H9 (cell line): ENCODE measurements around the gene SSX2B. TPM values are rescaled to one million over a fixed set of nuclear protein-coding genes. Genes with fewer than 3 reads are reported as not detected.
"Not testable (repeated sequence)": the region's sequence is repeated elsewhere in the genome, so short reads cannot be mapped to it uniquely, and the experiment has no call there.

Experiments
- DNase-seq: peaks from one replicate; pipeline ENCODE4 v3.0.0-alpha.2; 2017
- H2AFZ ChIP-seq: one replicate; pipeline ENCODE4 v1.6.1; 2013; ENCODE audit warnings: mild to moderate bottlenecking, low read length, control low read depth, moderate library complexity
- H2AK5ac ChIP-seq: 2 replicates; pipeline ENCODE4 v1.6.1; 2013; ENCODE audit warnings: low read length, control low read depth, mixed read lengths; ENCODE audit not compliant: insufficient read length
- H2BK120ac ChIP-seq: one replicate; pipeline ENCODE4 v1.6.1; 2013; ENCODE audit warnings: low read depth, mild to moderate bottlenecking, low read length, control low read depth, inconsistent platforms; ENCODE audit not compliant: poor library complexity, severe bottlenecking
- H2BK12ac ChIP-seq: 2 replicates; pipeline ENCODE4 v1.6.1; 2013; ENCODE audit warnings: low read length, control low read depth, mixed read lengths, low read depth; ENCODE audit not compliant: insufficient read length
- H2BK15ac ChIP-seq: 2 replicates; pipeline ENCODE4 v1.6.1; 2013; ENCODE audit warnings: low read depth, low read length, control low read depth
- H2BK20ac ChIP-seq: one replicate; pipeline ENCODE4 v1.6.1; 2013; ENCODE audit warnings: low read depth, mild to moderate bottlenecking, low read length, control low read depth, inconsistent platforms; ENCODE audit not compliant: poor library complexity, severe bottlenecking
- H2BK5ac ChIP-seq: 2 replicates; pipeline ENCODE4 v1.6.1; 2013; ENCODE audit warnings: low read length, control low read depth, mixed read lengths; ENCODE audit not compliant: insufficient read length
- H3K14ac ChIP-seq: 2 replicates; pipeline ENCODE4 v1.6.1; 2013; ENCODE audit warnings: low read length, control low read depth; ENCODE audit not compliant: insufficient read depth
- H3K18ac ChIP-seq: 2 replicates; pipeline ENCODE4 v1.6.1; 2013; ENCODE audit warnings: low read depth, mild to moderate bottlenecking, mixed read lengths, low read length, control low read depth; ENCODE audit not compliant: insufficient read length
- H3K23ac ChIP-seq: 2 replicates; pipeline ENCODE4 v1.6.1; 2013; ENCODE audit warnings: low read length, control low read depth, mixed read lengths, low read depth; ENCODE audit not compliant: insufficient read length
- H3K23me2 ChIP-seq: 2 replicates; pipeline ENCODE4 v1.6.1; 2013; ENCODE audit warnings: low read depth, mild to moderate bottlenecking, mixed read lengths, low read length, control low read depth; ENCODE audit not compliant: insufficient read length, poor library complexity, severe bottlenecking
- H3K27ac ChIP-seq: 2 replicates; pipeline ENCODE4 v1.5.1; 2013; ENCODE audit warnings: low read length, control low read depth, mixed read lengths, low read depth; ENCODE audit not compliant: insufficient read length
- H3K27me3 ChIP-seq: 2 replicates; pipeline ENCODE4 v1.6.1; 2013; ENCODE audit warnings: low read length, control low read depth, inconsistent platforms; ENCODE audit not compliant: insufficient read depth
- H3K4ac ChIP-seq: 2 replicates; pipeline ENCODE4 v1.6.1; 2013; ENCODE audit warnings: low read depth, mild to moderate bottlenecking, control low read depth, inconsistent platforms, low read length, moderate library complexity
- H3K4me1 ChIP-seq: 2 replicates; pipeline ENCODE4 v1.6.1; 2013; ENCODE audit warnings: low read length, control low read depth, inconsistent platforms; ENCODE audit not compliant: insufficient read depth
- H3K4me2 ChIP-seq: 2 replicates; pipeline ENCODE4 v1.6.1; 2013; ENCODE audit warnings: low read length, control low read depth, mixed read lengths; ENCODE audit not compliant: insufficient read length, insufficient read depth
- H3K56ac ChIP-seq: 2 replicates; pipeline ENCODE4 v1.6.1; 2013; ENCODE audit warnings: low read depth, mild to moderate bottlenecking, mixed read lengths, low read length, control low read depth; ENCODE audit not compliant: insufficient read length
- H3K79me1 ChIP-seq: 2 replicates; pipeline ENCODE4 v1.6.1; 2013; ENCODE audit warnings: low read depth, mild to moderate bottlenecking, moderate library complexity, low read length, control low read depth, inconsistent platforms; ENCODE audit not compliant: insufficient read depth, poor library complexity, severe bottlenecking
- H3K79me2 ChIP-seq: 2 replicates; pipeline ENCODE4 v1.6.1; 2013; ENCODE audit warnings: low read length, control low read depth, inconsistent platforms; ENCODE audit not compliant: insufficient read depth
- H3K9ac ChIP-seq: 2 replicates; pipeline ENCODE4 v1.6.1; 2013; ENCODE audit warnings: low read length, control low read depth, mixed read lengths; ENCODE audit not compliant: insufficient read length; ENCODE audit errors: extremely low read depth
- H3K9me3 ChIP-seq: one replicate; pipeline ENCODE4 v1.6.1; 2013; ENCODE audit warnings: low read depth, low read length, inconsistent platforms; ENCODE audit not compliant: control insufficient read depth
- H3T11ph ChIP-seq: one replicate; pipeline ENCODE4 v1.6.1; 2013; ENCODE audit warnings: mild to moderate bottlenecking, low read length, control low read depth, inconsistent platforms
- H4K20me1 ChIP-seq: one replicate; pipeline ENCODE4 v1.6.1; 2013; ENCODE audit not compliant: control insufficient read depth, insufficient read length, insufficient read depth
- H4K5ac ChIP-seq: 2 replicates; pipeline ENCODE4 v1.6.1; 2013; ENCODE audit warnings: low read depth, mild to moderate bottlenecking, mixed read lengths, low read length, control low read depth; ENCODE audit not compliant: insufficient read length
- H4K8ac ChIP-seq: replicated peaks from 2 replicates; pipeline ENCODE4 v1.6.1; 2013; ENCODE audit warnings: low read length, control low read depth, mixed read lengths, low read depth; ENCODE audit not compliant: insufficient read length
- H4K91ac ChIP-seq: 2 replicates; pipeline ENCODE4 v1.6.1; 2013; ENCODE audit warnings: low read depth, mild to moderate bottlenecking, moderate library complexity, mixed read lengths, low read length, control low read depth; ENCODE audit not compliant: insufficient read length
- H3K27ac Mint-ChIP-seq, 3 experiments: 2 replicates in 2 of 3; 3 replicates in 1 of 3; pipeline ENCODE4 v1.8.0; 2020 to 2021; ENCODE audit warnings: mixed read lengths in 3 of 3, mild to moderate bottlenecking in 1 of 3, moderate library complexity in 1 of 3
- H3K27me3 Mint-ChIP-seq: 2 replicates; pipeline ENCODE4 v1.8.0; 2021; ENCODE audit warnings: low read depth, mild to moderate bottlenecking, moderate library complexity, mixed read lengths
- H3K36me3 Mint-ChIP-seq, 3 experiments: 2 replicates in 2 of 3; 3 replicates in 1 of 3; pipeline ENCODE4 v1.8.0; 2020 to 2021; ENCODE audit warnings: low read depth in 3 of 3, mixed read lengths in 3 of 3; ENCODE audit not compliant: insufficient read depth in 1 of 3
- H3K4me1 Mint-ChIP-seq, 2 experiments: 2 replicates each; pipeline ENCODE4 v1.8.0; 2020; ENCODE audit warnings: mixed read lengths in 2 of 2
- H3K4me3 Mint-ChIP-seq, 2 experiments: 2 replicates in 1 of 2; 3 replicates in 1 of 2; pipeline ENCODE4 v1.8.0; 2020 to 2021; ENCODE audit warnings: mild to moderate bottlenecking in 2 of 2, mixed read lengths in 2 of 2, moderate library complexity in 1 of 2
- H3K9me3 Mint-ChIP-seq, 2 experiments: 2 replicates in 1 of 2; 3 replicates in 1 of 2; pipeline ENCODE4 v1.8.0; 2020; ENCODE audit warnings: mild to moderate bottlenecking in 2 of 2, mixed read lengths in 2 of 2, moderate library complexity in 1 of 2
- WGBS: extraction: QIAGEN DNeasy Blood & Tissue Kit; methylation state at CpG from one replicate; pipeline ENCODE4 v1.1.7; 2013; ENCODE audit warnings: missing lambda C conversion rate, low lambda C conversion rate, mixed read lengths; ENCODE audit not compliant: insufficient read length; ENCODE audit errors: extremely low coverage; 5-methylcytosine and 5-hydroxymethylcytosine counted together
- total RNA-seq: library from RNA; stranded (reverse); gene quantifications from 2 replicates; pipeline ENCODE4 v1.2.1, GENCODE V29; 2021

The SSX2B gene
- total RNA-seq, 1 experiment from 2014 or later: not detected

DNA sequence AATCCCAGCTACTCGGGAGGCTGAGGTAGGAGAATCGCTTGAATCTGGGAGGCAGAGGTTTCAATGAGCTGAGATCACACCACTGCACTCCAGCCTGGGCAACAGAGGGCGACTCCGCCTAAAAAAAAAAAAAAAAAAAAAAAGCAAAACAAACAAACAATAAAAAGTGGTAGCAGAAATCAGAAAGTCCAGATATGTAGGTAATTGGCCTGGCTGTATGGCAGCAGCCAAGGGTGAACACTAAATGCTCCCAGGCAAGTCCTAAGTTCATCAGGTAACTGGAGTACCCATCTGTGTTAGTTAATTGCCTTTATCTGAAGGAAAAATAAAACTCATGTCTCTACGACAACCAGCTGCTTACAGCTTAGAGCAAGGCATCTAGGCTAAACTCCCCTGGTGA lies 14.9 kb downstream of the SSX2B start:
- not testable (repeated sequence) for H3K27ac ChIP-seq, H4K8ac ChIP-seq
- WGBS: no CpG with 5 or more reads among the region's 5 CpGs

DNA sequence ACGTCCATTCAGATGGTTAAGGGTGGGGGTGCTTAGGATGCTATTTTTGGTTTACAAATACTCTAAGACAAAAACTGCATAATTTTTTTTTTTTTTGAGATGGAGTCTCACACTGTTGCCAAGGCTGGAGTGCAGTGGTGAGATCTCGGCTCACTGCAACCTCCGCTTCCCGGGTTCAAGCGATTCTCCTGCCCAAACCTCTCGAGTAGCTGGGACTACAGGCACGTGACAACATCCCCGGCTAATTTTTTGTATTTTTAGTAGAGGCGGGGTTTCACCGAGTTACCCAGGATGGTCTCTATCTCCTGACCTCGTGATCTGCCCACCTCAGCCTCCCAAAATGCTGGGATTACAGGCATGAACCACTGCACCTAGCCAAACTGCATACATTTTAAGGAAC lies 22.5 kb downstream of the SSX2B start:
- H2BK12ac ChIP-seq, H4K91ac ChIP-seq, H2AK5ac ChIP-seq, H2BK15ac ChIP-seq, H3K23me2 ChIP-seq, H3K27me3 ChIP-seq, H4K8ac ChIP-seq, H3K9me3 ChIP-seq, H3K36me3 Mint-ChIP-seq, H3K4ac ChIP-seq, H3K18ac ChIP-seq, H4K20me1 ChIP-seq, H3K4me3 Mint-ChIP-seq, H3K4me1 Mint-ChIP-seq, H3K27ac ChIP-seq, H3T11ph ChIP-seq, H3K14ac ChIP-seq, H4K5ac ChIP-seq, H3K23ac ChIP-seq, H3K27me3 Mint-ChIP-seq, H3K4me1 ChIP-seq, H2BK5ac ChIP-seq, H3K9ac ChIP-seq, H3K4me2 ChIP-seq, DNase-seq, H2BK120ac ChIP-seq, H2AFZ ChIP-seq, H3K56ac ChIP-seq, H3K9me3 Mint-ChIP-seq, H3K27ac Mint-ChIP-seq, H3K79me2 ChIP-seq, H3K79me1 ChIP-seq, H2BK20ac ChIP-seq: not testable (repeated sequence)
- no CpG with 5 or more reads among the region's 11 CpGs for WGBS

More for the DNA sequence above, 14.9 kb downstream of the SSX2B start:
- not testable (repeated sequence) for H3K23me2 ChIP-seq, H3K4me3 Mint-ChIP-seq, H2BK120ac ChIP-seq, H2BK5ac ChIP-seq, H2BK20ac ChIP-seq, H3K4me1 Mint-ChIP-seq, H3K4ac ChIP-seq, H3K56ac ChIP-seq, H2AK5ac ChIP-seq, H3T11ph ChIP-seq, H3K18ac ChIP-seq, H4K5ac ChIP-seq, H3K79me1 ChIP-seq, H3K27me3 Mint-ChIP-seq, H2BK12ac ChIP-seq, H3K27me3 ChIP-seq, H3K36me3 Mint-ChIP-seq, H3K9ac ChIP-seq, H3K79me2 ChIP-seq, H3K4me1 ChIP-seq, H3K4me2 ChIP-seq, H3K9me3 Mint-ChIP-seq, H3K27ac Mint-ChIP-seq, DNase-seq, H4K20me1 ChIP-seq, H2AFZ ChIP-seq, H3K14ac ChIP-seq, H4K91ac ChIP-seq, H3K23ac ChIP-seq, H3K9me3 ChIP-seq, H2BK15ac ChIP-seq
